Gastroesophageal sphincter (tissue), 4 donors: ENCODE results near the gene FARS2. TPM values are rescaled to one million over a fixed set of nuclear protein-coding genes. Genes with fewer than 3 reads are reported as not detected.

Experiments
- ATAC-seq: fragments of 150-250 bp; one replicate; pipeline ENCODE4 v1.9.1; 2016; ENCODE audit warnings: mild to moderate bottlenecking, moderate library complexity
- H3K27ac ChIP-seq, 4 donors: fragments of 200-600 bp; sonication (generic) in 3 of 4; 1 replicate in 3 of 4; 2 replicates in 1 of 4; pipeline ENCODE4 v1.5.1; 2016 to 2019
- H3K27me3 ChIP-seq: fragments of 200-600 bp; sonication (generic); one replicate; pipeline ENCODE4 v1.5.1; 2019
- H3K36me3 ChIP-seq, 2 donors: fragments of 200-600 bp; sonication (generic); one replicate each; pipeline ENCODE4 v1.5.1; 2019; ENCODE audit warnings: control low read depth in 1 of 2
- H3K4me1 ChIP-seq, 3 donors: fragments of 200-600 bp; sonication (generic); 1 replicate in 2 of 3; 2 replicates in 1 of 3; pipeline ENCODE4 v1.5.1; 2016 to 2019; ENCODE audit warnings: control low read depth in 2 of 3
- H3K4me3 ChIP-seq, 2 donors: fragments of 200-600 bp; sonication (generic); one replicate each; pipeline ENCODE4 v1.5.1; 2019; ENCODE audit warnings: mild to moderate bottlenecking in 1 of 2, moderate library complexity in 1 of 2
- H3K9me3 ChIP-seq, 3 donors: fragments of 200-600 bp; sonication (generic); one replicate each; pipeline ENCODE4 v1.5.1; 2017 to 2019; ENCODE audit warnings: control low read depth in 2 of 3
- EP300 ChIP-seq: sonication (generic); formaldehyde crosslinking; IDR thresholded peaks from one replicate; pipeline ENCODE4 v1.6.1; 2017; ENCODE audit warnings: antibody characterized with exemption, mild to moderate bottlenecking
- POLR2A ChIP-seq, 2 donors: fragments of 450-650 bp; IDR thresholded peaks; one replicate each; pipeline ENCODE4 v1.6.1; 2017; ENCODE audit warnings: antibody characterized with exemption in 2 of 2, mild to moderate bottlenecking in 2 of 2, moderate library complexity in 1 of 2
- POLR2AphosphoS5 ChIP-seq: sonication (generic); formaldehyde crosslinking; IDR thresholded peaks from one replicate; pipeline ENCODE4 v1.6.1; 2017; ENCODE audit warnings: antibody characterized with exemption
- WGBS, 2 donors: methylation state at CpG; one replicate each; pipeline ENCODE4 v1.1.5; 2018; ENCODE audit warnings: low coverage in 1 of 2; 5-methylcytosine and 5-hydroxymethylcytosine counted together
- total RNA-seq, 4 donors: library from RNA; depleted of rRNA; stranded (reverse); fragments of >200 nt; gene quantifications; one replicate each; pipeline ENCODE4 v1.1.0, GENCODE V29; 2016
- TF ChIP-seq, protein P1 (sequence below), 4 experiments: fragments of 200-600 bp in 2 of 4; fragments of 450-650 bp in 2 of 4; sonication (generic) in 1 of 4; IDR thresholded peaks; one replicate each; pipeline ENCODE4 v1.5.1; 2017 to 2019; ENCODE audit warnings: antibody characterized with exemption in 4 of 4, mild to moderate bottlenecking in 2 of 4, moderate library complexity in 2 of 4

The FARS2 gene
- total RNA-seq, 4 donors from 2014 or later, result 9.8 to 16.3 (median 14.4) TPM

GRCh38 chr6:5732496-5732895 is 471.2 kb downstream of the FARS2 start:
- H3K27ac ChIP-seq, result no peak overlapping the region
- no peak overlapping the region for H3K4me3 ChIP-seq
- peaks cover 0 to 9% (median 5%) of the 10 kb centered on the region in 3 donors for H3K4me1 ChIP-seq
- ATAC-seq, result no peak
- TF ChIP-seq POLR2AphosphoS5 (no peak), EP300 (no peak)
- no peaks in the 10 kb centered on the region for H3K36me3 ChIP-seq
- no peaks in the 10 kb centered on the region for H3K9me3 ChIP-seq
- H3K27me3 ChIP-seq, result no peaks in the 10 kb centered on the region
- 77% methylated on average over 6 of the region's 6 CpGs for WGBS, 2 donors

GRCh38 chr6:5736016-5736738 is 474.9 kb downstream of the FARS2 start:
- H3K27ac ChIP-seq, result no peak overlapping the region
- H3K4me1 ChIP-seq, result no peaks in the 10 kb centered on the region
- H3K4me3 ChIP-seq, result no peak overlapping the region
- H3K9me3 ChIP-seq, result no peaks in the 10 kb centered on the region
- WGBS, 2 donors, result 68% methylated on average over 3 of the region's 5 CpGs; no CpG with 5 or more reads in 1 of the 2 donors
- TF ChIP-seq POLR2AphosphoS5 (no peak), POLR2A (IDR thresholded peaks at IDR 0.05) (no peak), EP300 (no peak)
- TF ChIP-seq, protein P1, sequence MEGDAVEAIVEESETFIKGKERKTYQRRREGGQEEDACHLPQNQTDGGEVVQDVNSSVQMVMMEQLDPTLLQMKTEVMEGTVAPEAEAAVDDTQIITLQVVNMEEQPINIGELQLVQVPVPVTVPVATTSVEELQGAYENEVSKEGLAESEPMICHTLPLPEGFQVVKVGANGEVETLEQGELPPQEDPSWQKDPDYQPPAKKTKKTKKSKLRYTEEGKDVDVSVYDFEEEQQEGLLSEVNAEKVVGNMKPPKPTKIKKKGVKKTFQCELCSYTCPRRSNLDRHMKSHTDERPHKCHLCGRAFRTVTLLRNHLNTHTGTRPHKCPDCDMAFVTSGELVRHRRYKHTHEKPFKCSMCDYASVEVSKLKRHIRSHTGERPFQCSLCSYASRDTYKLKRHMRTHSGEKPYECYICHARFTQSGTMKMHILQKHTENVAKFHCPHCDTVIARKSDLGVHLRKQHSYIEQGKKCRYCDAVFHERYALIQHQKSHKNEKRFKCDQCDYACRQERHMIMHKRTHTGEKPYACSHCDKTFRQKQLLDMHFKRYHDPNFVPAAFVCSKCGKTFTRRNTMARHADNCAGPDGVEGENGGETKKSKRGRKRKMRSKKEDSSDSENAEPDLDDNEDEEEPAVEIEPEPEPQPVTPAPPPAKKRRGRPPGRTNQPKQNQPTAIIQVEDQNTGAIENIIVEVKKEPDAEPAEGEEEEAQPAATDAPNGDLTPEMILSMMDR (IDR thresholded peaks at IDR 0.05), result no peak
- H3K36me3 ChIP-seq, result no peaks in the 10 kb centered on the region
- no peaks in the 10 kb centered on the region for H3K27me3 ChIP-seq
- ATAC-seq, result no peak

- Histone ChIP-seq H3K27ac (no peak overlapping the region), H3K36me3 (no peaks in the 10 kb centered on the region), H3K4me3 (no peak overlapping the region), H3K4me1 (no peaks in the 10 kb centered on the region), H3K27me3 (no peaks in the 10 kb centered on the region), H3K9me3 (no peaks in the 10 kb centered on the region)
- no peak for ATAC-seq
- WGBS, 2 donors, result 100% methylated on average over 4 of the region's 4 CpGs
- TF ChIP-seq POLR2AphosphoS5 (no peak), EP300 (no peak)
These were observed 476.1 kb downstream of the FARS2 start for GRCh38 chr6:5737460-5737859.

GRCh38 chr6:5738211-5738610 is 476.9 kb downstream of the FARS2 start:
- H3K27ac ChIP-seq, result no peak overlapping the region
- H3K27me3 ChIP-seq, result no peaks in the 10 kb centered on the region
- 71 to 79% methylated on average over 1 of the region's 1 CpG for WGBS, 2 donors
- no peaks in the 10 kb centered on the region for H3K36me3 ChIP-seq
- ATAC-seq, result no peak
- H3K4me1 ChIP-seq, result no peaks in the 10 kb centered on the region
- H3K4me3 ChIP-seq, result no peak overlapping the region
- TF ChIP-seq, protein P1 (IDR thresholded peaks at IDR 0.05), result no peak
- TF ChIP-seq POLR2AphosphoS5 (no peak), EP300 (no peak), POLR2A (IDR thresholded peaks at IDR 0.05) (no peak)
- H3K9me3 ChIP-seq, result no peaks in the 10 kb centered on the region

- 62 to 71% methylated on average over 2 to 4 of the region's 5 CpGs for WGBS, 2 donors
These were observed 483.2 kb downstream of the FARS2 start for GRCh38 chr6:5744497-5744896.

More at GRCh38 chr6:5744497-5744896, 483.2 kb downstream of the FARS2 start:
- H3K9me3 ChIP-seq, result no peaks in the 10 kb centered on the region
- TF ChIP-seq EP300 (no peak), POLR2AphosphoS5 (no peak), POLR2A (IDR thresholded peaks at IDR 0.05) (no peak)
- TF ChIP-seq, protein P1 (IDR thresholded peaks at IDR 0.05), result no peak
- H3K4me1 ChIP-seq, result no peaks in the 10 kb centered on the region
- ATAC-seq, result no peak
- H3K27me3 ChIP-seq, result no peaks in the 10 kb centered on the region
- H3K36me3 ChIP-seq, result no peaks in the 10 kb centered on the region
- no peak overlapping the region for H3K4me3 ChIP-seq
- no peak overlapping the region for H3K27ac ChIP-seq
